NCI-H510A treated with DMSO at 0.1 percent for 48 hours (cell line): ENCODE measurements around the gene MYO1H.
"Not testable (repeated sequence)": the region's sequence is repeated elsewhere in the genome, so short reads cannot be mapped to it uniquely, and the experiment has no call there.

Source experiments
- DNase-seq: peaks from one replicate; lab custom pipeline; 2025; lab: John Stamatoyannopoulos, UW

The MYO1H gene

GRCh38 chr12:109346920-109347319 is 780 bp upstream of the MYO1H start:
- DNase-seq, result no peak

GRCh38 chr12:109352184-109352583 is 4.5 kb downstream of the MYO1H start:
- no peak for DNase-seq

- no peak for DNase-seq
Observed at GRCh38 chr12:109356577-109356976, 8.9 kb downstream of the MYO1H start.

DNA sequence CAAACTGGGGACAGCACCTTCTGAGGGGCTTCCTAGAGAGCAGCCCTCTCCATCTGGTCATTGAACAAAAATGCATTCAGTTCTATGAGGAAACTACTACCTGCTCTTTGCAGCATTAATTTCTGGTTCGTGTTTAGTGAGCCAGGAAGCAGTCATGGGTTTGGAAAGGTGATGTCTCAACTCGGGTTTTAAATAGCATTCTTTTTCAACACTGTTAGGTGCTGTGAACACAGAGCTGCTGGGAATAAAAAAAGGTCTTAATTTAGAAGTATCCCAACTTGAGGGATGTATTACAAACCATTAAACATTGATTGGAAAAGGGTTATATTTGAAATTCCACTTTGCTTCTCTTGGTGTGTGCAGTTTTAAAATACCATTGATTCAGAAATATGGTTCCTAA is 9.3 kb downstream of the MYO1H start:
- DNase-seq, result no peak

GRCh38 chr12:109358154-109358869 is 10.6 kb downstream of the MYO1H start:
- no peak for DNase-seq

DNA sequence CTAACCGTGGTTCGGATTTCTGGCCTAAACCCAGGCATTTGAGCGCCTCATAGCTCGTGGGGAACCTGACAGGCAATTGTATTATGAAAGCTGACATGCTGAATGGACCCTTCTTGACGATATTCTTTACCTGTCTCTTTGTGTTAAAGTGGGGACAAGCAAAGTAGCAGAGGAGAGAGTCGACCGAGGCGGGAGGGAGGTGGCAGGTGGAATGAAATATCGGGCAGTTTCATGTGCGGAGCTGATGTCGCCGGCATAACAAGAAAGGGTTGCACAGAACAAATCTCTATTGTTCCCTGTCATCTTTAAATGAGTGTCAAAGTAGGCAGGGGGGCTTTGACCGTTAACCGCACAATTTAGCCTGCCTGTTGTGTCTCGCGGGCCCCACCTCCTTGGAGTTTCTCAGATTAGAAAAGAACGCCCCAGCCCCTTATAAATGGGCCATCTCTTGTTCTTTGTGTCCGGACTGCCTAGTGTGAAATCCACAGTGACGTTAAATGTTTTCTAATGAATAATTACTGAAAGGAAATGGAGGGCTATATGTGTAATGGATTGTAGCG is 11.5 kb downstream of the MYO1H start:
- no peak for DNase-seq

- DNase-seq, result no peak
Observed at GRCh38 chr12:109369831-109370230, 22.1 kb downstream of the MYO1H start.

DNA sequence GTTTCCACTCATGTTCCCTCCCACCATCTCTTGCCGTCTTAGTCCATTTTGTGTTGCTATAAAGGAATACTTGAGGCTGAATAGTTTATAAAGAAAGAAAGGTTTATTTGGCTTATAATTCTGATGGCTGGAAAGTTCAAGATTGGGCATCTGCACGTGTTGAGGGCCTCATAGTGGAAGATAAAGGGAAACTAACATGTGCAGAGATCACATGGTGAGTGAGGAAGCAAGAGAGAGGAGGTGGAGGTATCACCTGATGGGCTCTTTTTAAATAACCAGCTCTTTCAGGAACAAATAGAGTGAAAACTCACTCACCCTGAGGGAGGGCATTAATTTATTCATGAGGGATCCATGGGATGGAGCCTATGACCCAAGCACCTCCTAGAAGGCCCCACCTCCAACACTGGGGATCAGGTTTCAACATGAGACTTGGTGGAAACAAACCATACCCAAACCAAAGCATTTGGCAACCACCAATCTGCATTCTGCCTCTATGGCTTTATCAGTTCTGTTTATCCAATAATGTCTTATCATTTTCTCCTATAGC is 29.5 kb downstream of the MYO1H start:
- DNase-seq, result no peak

DNA sequence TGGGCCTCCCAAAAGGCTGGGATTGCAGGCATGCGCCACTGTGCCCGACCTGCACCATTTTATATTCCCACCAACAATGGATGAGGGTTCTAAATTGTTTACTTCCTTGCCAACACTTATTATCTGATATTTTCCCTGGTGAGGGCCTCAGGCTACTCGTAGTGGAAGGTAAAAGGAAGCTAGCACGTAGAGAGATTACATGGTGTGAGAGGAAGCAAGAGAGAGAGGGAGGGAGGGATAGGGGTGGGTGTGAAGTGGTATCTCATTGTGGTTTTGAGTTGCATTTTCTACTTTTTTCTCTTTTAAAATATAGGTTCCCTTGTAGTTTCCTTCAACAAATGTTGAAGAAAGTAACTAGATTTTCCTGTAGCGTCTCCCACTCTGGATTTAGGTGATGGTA is 30.9 kb downstream of the MYO1H start:
- no peak for DNase-seq

DNA sequence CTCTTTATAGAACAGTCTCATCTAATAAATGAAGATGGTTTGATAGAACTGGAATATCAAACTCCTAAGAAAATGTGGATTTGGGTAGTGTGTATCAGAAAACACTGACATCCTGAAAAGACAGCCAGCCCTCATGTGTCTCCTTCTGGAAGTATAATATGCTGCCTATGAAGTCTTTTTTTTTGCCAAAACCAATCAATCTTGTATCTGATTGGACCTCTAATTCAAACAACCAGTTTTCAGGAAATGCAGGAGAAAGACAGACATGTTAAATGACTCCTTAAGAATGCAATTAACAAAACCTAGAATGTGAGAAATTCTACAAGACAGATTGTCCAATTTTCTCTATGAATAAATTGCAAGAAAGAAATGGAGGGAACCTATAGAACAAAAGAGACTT is 34.3 kb downstream of the MYO1H start:
- DNase-seq, result no peak

- DNase-seq, result no peak
Observed at GRCh38 chr12:109383240-109383639, 35.5 kb downstream of the MYO1H start.

- DNase-seq, result peak; percentile 60
Observed at GRCh38 chr12:109385339-109386058, 37.8 kb downstream of the MYO1H start.

GRCh38 chr12:109386059-109386433 is 38.3 kb downstream of the MYO1H start:
- DNase-seq, result peak; percentile 27

DNA sequence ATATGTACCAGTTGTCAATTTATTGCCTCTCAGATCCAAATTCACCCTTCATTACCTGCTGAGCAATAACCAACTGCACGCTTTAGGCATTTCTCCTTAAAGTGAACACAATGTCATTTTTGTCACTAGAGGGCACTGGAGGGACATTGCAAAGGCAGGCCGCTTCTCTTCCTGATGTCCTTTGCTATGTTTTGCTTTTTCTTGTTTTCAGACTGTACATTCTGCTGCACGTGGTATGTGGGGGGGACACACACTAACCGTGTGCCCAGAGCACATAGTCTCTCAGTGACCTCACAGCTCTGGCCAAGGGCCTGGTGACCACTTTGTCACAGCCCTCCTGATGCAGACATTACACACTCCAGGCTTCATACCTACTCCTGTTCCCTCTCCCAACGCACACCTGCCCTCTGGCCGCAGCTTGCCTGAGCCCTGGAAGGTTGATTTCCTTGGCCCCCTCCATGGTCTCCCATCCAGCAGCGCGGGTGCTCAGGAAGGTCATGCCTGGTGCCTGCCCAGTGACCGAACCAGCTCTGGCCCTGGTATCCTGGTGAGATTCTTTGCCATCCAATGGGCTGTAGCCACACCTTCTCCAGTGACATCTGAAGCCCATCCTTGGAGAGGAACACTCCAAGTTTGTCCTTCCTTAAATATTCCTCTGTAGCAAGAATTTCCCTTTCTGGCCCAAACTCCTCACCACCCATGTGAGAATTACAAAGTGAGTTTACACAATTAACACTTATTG is 39.9 kb downstream of the MYO1H start:
- DNase-seq, result peak; percentile 22

DNA sequence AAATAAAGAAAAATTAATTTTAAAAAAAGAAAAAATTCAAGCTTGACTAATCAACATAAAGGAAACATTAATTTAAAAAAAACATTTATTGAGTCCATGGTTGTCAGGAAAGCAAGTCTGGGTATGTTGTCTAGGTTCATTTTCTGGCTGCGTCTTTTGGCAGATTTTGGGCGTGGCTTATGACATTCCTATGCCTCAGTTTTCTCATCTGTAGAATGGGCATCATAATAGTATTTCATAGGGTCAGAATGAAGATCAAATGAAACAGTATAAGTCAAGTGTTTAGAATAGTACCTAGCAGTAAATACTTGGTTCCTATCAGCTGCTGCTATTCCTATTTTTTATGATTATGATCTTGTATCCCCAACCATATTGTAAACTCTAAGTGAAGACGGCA is 40.5 kb downstream of the MYO1H start:
- no peak for DNase-seq

DNA sequence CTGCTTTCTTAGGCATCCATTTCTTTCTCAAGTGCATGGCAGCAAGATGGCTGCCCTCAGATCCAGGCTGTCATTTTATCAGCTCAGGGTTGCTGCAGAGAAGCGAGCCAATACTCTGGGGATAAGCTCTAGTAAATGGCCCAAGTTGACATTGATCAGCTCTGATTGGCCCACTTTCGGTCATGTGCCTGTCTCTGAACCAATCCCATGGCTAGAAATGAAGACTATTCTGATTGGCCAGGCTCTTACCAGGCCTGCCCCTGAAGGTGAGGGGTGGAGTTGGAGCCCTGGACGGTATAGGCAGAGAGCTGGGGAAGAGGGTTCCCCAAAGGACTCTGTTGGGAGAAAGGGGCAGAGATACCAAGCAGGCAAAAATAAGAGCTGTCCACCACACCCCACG is 41.4 kb downstream of the MYO1H start:
- DNase-seq, result no peak

GRCh38 chr12:109393437-109394345 is 46.0 kb downstream of the MYO1H start:
- peak; percentile 79 for DNase-seq

GRCh38 chr12:109394891-109395290 is 47.2 kb downstream of the MYO1H start:
- DNase-seq, result no peak

- DNase-seq, result not testable (repeated sequence)
Observed at GRCh38 chr12:109404841-109405240, 57.1 kb downstream of the MYO1H start.

- DNase-seq, result not testable (repeated sequence)
Observed at GRCh38 chr12:109406147-109406546, 58.4 kb downstream of the MYO1H start.

- DNase-seq, result no peak
Observed at GRCh38 chr12:109418848-109419480, 71.3 kb downstream of the MYO1H start.
